Stimulated activated naive CD4-positive, alpha-beta T cell (primary cell): ENCODE measurements around the gene SSBP3.

Experiments used
- DNase-seq, 6 experiments: peaks; one replicate each; lab custom pipeline; 2025; lab: John Stamatoyannopoulos, UW

SSBP3 gene

DNA sequence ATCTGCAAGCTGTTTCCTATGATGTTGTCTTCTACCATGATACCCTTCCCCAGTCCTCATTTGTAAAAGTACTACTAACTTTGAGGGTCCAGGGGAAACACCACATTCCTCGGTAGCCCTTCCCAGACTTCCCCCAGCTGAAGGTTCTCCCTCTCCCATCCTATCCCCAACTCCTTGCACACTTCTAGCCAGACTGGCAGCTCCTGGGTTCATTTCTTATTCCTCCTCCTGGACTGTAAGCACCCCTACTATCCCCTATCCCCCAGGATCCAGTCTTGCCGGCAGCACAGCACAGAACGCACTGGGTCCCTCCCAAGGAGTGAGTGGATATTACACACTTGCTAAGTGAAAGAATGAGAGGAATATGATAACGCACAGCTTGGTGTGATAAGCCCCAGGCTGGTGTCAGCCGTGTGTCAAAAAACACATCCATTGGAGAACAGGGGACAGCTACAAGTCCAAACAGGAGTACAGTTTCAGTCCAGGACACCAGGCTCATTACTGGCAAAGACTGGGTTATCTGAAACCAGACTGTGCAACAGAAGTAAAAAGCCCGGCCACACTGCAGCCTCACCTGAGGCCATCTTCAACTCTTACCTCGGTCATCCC is 100.2 kb downstream of the SSBP3 start:
- DNase-seq = no peak

DNA sequence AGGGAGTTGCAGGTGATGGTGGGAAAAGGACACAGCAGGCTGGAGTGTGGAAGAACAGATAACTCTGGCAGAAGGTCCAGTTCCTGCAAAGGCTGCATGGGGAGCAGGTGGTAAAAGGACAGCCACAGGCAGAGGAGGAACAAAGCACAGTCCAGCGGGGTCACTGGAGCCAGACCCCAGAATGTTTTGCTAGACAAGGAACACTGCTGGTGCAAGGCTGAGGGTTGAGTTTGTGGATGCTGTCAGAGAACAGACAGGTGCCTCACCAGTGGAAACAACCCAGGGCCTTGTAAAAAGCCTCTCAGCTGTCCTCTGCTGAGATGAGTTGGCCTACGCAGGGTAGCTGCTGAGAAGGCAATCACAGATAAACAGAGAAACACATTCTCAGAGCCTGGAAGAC is 101.7 kb downstream of the SSBP3 start:
- no peak for DNase-seq

DNA sequence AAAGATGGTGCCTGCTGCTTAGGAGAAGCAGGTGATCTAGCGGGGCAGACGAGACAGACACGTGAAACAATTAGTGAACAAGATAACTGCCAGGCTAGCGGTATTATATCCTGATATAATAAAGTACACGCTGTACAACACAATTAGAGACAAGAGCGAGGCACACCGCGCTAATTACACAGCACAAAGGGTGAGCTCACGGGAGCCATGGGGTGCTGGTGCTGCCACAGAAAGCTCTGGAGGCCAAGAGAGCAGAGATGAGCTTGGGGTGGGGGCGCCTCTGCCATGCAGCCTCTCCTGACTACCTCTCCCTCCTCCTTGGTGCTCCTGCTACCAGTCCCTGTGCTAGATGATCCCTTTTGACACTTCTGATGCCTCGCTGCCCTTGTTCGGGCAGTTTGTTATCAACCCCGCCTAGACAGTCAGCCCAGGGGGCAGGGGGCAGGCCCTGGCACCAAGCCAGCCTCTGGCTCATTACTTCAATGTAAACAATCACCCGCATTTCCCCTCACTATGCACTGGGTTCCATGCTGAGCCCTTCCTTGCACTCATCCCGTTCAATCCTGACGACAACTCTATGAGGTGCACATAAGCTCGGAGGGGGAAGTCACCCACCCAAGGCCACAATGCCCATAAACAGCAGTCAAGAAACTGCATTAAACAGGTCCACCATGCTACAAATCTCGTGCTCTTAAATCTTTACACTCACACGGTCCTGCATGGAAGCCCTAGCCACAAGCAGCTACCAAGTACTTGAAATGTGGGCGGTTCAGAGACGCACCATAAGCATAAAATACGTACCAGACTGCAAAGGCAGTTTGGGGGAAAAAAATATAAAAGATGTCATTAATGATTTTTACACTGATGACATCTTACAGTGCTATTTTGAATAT is 103.0 kb downstream of the SSBP3 start:
- no peak for DNase-seq

DNA sequence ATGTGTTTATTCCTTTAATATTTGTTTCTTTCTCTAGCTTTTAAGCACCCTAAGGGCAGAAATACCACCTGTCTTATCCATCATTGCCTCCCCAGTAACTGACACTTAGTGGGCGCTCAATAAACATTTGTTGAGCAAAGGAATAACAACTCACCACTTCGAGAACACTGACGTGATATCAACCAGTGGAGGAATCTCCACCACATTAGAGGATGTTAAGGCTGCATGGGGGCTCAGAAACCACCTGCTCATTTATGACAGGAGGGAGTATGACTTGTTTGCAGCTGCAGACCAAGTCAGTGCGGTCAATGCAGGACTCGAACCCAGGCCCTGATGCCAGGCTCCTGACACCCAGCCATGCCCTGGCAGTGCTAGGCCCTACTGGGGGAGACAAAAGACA is 103.6 kb downstream of the SSBP3 start:
- no peak for DNase-seq

DNA sequence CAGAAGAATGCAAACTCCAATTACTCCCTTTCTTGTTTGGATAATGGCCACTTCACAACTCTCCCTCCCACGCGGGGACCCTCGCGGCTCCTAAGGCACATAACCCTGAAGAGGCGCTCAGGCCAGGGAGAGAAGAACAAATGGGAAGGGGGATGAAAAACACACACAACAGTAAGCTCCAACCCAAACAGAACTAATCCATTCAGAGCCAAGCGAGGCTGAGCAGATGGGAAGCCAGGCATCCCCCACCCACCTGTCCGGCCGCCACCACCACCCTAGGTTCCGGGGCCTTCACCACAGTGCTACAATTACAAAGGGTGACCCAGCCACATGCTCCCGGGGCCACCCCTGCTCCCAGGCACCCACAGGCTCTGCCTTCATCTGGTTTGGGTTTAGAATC is 104.7 kb downstream of the SSBP3 start:
- no peak for DNase-seq

DNA sequence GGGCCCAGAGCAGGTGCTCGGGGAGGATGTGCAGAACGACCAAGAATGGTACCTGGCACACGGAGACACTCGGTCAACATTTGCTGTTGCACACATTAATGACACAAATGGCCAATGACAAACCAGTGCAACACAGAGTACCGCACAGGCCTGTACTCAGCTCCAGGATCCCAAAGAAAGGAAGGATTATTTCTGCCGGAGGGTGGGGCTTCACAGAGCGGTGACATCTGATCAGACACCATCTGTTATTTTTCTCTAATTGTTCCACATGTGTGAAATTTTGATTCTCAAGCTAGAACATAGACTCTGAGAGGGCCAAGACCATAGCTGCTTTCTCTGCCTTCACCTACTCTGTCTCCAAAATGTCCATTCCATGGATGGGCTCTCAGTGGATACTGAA is 105.8 kb downstream of the SSBP3 start:
- DNase-seq = no peak

DNA sequence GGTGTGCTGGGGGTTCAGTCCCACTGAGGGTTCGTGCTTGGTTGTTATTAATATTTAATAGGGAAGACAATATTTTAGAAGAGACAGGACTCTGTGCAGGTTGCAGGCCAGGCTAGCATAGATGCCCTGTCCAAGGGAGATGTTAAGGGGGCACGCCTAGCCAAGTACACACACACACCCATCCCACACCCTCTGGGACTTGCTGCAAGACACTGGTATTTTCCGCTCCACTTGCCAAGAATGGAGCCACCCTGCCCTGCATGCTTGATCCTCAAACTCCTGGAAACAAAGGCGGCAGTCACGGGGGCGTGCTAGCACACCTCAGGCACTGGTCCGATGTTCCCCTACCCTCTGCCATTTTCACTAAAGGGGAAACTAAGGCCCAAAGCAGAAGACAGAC is 107.2 kb downstream of the SSBP3 start:
- DNase-seq = no peak

DNA sequence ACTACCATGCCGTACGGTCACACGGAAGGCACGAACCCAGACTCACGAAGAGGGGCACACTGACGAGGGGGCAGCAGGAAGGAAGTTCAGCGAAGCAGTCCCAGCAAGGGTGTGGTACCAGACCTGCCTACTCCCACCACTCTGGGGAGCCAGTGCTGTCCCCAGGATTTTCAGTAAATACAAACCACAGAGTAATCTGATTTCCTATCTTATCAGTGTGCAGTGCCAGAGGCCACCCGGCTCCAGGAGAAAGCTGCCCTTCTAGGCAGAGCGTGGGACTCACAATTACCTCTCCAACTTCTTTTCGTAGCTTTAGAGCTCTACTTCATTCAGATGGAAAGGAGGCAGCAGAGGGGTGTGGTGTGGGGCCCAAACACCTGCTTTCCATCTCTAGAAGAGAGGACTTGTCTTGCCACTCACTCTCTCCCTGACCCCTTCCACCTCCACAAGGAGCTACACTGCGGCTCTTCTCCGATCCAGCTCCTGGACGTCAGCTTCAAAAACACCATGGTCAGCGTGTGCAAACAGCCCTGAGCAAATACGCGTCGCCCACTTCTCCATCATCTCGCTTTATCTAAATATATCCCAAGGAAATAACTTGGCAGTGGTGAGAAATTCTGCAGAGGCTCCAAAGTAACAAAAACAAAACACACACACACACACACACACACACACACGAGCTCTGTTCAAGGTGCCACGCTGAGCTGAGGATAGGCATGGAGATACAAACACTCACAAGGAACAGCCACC is 107.7 kb downstream of the SSBP3 start:
- DNase-seq = peak in 1 of 6 experiments; percentile 17

DNA sequence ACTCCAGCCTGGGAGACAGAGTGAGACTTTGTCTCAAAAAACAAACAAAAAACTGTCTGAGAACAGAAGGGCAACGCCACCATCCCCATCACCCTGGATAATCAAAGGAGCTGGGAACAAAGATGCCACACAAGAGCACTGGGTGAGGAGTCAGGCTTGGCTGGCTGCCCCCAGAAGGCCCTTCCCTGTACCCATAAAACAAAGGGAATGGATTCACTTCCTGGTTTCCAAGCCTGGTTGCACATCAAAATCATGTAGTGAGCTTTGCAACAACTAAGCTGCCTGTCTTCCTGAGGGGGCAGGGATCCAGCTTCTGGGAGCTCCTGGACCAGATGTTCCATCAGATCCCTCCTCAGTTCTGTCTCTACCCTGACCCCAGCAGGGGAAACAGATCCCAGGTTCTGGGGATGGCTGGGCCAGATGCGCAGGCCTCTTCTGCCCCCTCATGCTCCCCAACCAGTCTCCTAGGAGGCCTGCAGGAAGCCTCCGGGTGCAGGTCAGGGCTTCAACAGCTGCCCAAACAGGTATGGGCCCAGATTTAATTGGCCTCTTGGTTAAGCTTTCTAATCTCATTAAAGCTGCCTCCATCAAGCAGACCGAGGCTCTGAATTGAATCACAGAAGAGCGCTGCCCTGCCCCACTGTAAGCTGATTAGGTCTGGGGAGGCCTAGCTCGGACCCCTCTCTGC is 108.5 kb downstream of the SSBP3 start:
- DNase-seq = no peak

DNA sequence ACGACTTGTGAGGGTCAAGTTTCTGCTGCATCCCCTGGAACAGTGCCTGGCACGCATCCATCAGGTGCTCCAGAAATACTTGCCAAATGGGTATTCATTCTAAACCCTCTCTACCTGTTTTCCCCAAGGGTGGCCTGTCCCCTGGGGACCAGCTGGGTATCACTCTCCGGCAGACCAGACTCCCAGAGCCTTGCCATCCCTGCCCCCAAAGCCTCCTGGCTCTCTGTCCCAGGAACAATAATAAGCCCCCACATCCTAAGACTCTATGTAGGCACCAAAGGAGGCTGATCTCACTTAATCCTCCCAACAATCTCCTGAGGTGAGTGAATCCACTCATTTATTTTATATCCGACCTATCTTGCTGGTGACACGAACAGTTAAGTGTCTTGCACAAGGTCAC is 109.5 kb downstream of the SSBP3 start:
- no peak for DNase-seq

DNA sequence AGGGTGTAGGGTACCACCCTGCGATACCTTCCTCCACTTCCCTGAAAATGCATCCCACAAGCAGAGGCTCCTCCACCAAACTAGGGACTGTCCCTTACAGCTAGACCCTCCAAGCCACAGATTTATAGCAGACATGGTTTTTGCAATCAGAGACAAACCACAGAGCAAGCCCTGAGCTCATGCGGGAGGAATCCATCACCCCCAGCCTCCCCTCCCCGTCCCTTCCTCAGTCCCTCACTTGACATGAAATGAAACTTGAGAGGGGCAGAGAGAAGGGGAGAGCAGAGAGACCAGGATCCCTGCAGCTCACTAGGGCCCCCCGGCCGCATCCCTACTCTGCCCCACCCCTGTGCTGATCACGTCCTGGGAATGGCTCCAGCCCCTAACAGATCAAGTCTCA is 111.3 kb downstream of the SSBP3 start:
- DNase-seq = no peak

DNA sequence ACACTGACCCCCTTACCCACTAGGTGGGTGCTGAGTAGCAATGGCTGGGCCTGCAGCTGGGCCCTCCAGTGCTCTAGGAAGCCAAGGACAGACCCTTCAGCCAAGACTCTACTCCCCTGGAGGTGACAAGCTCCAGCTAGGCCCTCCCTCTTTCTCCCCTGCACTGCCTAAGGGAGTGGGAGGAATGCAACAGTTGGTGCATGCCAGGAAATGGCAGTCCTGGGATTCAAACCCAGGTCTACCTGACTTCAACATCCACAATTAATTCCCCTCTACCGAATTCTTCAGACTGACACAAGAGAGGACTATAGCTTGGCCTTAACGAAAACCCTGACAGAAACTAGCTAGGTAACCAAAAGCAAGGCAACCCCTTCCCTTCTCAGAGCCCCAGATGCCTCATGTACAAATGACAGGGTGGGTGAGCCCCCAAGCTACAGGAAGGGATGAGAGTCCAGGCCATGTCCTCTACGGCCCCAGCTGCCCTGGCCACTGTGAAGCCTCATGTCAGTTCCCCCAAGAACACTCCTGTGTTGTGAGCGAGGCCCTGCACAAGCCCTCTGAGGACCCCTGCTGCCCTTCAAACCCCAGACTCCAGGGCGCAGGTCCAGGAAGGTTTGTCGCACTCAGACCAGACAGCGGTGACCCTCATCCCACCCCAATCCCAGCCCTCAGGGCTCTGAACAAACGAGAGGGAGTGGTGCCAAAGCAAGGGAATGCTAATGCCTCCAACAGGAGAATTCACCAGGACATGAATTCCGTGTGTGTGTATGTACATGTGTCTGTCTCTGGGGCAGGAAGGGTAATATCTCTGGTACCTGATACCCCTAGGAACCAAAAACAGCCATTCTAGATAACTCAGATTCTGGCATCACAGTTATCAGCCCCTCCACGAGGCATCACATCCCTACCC is 113.9 kb downstream of the SSBP3 start:
- DNase-seq = no peak

DNA sequence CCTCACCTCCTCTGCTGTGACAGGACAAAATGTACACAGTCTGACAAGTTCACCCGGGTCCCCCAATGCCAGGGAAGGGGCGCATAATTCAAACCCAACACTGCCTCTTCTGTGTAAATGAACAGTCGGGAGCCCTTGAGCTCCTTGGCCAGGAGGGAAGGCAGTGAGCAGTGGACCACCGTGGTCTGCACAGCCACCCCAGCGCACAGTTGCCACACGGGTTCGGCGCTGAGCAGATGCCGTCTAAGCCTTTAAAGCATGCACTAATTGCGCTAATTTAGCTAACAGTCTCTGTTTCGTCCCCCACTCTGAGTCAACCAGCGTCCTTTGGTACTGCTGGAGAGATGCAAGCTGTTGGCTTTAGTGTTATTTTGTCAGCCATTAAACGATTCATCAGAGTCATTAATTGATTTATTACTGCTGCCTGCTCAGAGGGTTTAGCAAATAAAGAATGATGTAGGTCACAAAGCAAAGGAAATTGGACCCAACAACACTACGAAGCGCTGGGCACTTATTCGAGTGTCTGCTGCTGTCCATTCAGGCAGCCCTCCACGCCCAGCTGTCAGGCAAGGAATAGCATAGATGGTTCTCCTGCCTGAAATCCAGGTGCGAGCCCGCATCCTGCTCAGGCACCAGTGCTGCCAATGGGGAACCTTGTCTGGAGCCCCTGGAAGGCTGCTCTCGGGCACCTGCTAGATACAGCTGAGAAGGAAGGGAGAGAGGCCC is 114.8 kb downstream of the SSBP3 start:
- DNase-seq = no peak

DNA sequence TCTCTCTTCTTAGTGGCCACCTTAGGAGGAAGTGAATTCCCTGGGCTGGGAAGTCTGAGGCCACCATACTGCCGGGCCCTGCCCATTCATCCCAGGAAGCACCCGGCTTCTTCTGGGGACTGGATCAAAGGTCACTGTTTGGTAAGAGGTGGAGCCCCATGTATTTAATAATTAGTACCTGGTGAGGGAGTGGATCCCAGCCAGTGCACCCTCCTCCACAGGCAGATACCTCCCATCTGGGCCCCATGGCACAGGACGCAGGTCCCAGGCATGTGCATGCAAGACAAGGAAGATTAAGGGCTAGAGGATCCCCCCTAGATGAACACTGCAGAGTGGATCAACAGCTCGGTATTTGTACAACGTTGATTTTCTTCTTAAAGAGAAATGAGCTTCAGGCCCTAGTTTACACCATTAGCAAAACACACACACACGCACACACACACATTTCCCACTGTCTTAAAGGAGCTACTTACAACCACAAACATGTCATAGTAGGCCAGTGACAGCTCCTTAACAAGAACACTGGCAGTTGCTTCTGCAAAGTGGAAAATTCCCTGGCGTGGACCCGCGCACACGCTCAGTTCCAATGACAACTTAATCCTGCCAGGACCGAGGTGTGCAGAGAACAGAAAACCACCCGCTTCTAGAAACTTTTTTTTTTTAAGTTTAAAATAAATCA is 115.5 kb downstream of the SSBP3 start:
- DNase-seq = peak in 3 of 6 experiments; percentile 12 to 47 (median 29)

DNA sequence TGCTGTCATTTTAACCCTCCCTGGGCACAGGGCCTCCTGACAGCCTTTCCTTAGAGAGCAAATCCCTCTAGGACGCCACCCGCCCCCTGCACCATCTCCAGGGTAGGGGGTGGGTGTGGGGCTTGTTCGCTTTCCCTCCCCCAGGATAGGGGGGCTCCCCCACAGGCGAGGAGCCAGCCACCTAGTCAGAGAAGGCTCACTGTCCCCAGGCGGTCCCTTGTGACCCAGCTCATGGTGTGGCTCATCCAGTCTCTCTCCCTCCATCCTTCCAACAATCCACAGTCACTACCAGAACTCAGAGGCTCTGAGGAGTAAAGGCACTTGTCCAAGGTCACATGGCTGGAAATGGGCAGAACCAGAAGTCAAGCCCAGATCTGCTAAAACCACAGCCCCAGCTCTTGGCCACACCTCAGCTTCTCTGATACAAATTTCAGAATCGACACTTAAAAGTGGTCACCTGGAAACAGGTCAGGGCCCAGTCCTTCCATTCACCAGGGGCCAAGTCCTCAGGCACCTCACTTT is 116.4 kb downstream of the SSBP3 start:
- no peak for DNase-seq

DNA sequence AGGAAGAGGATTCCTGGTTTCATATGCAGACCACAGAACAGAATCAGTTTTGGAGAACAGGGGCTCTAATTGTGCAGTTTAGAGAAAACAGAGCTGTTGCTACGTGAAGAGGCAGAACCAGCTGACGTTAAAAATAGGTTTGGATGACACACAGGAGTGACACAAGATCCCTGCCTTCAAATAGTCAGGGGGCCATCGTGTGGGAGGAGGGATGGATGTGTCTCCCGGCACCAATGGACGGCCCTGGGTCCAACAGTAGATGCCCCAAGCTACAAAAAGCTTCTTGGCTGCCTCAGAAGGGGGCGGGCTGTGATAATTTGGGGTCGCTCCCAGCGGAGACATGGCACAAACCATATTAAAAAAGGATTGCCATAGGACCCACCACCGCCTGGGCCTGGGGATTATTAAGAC is 118.4 kb downstream of the SSBP3 start:
- no peak for DNase-seq

DNA sequence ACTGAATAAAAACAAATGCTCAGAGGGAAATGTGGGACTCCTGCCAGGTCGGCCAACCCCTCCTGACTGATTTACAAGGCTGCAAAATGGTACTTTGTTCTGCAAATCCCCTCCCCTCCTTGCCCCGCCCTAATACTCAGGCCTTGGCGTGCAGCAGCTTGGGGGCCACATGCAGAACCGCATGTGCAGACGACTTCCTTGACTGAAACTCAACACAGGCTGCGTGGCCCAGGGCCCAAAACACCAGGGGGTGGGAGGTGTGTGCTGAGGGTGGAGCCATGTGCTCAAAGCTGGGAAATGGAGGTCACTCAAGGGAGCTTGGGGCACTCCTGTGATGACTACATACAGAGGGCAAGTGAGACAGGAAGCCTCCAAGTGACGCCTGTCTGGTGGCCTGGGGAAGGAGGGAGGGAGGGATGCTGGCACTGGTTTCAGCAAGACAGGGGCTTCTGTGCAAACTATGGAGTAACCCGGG is 119.0 kb downstream of the SSBP3 start:
- peak; percentile 42 to 71 (median 55) for DNase-seq

DNA sequence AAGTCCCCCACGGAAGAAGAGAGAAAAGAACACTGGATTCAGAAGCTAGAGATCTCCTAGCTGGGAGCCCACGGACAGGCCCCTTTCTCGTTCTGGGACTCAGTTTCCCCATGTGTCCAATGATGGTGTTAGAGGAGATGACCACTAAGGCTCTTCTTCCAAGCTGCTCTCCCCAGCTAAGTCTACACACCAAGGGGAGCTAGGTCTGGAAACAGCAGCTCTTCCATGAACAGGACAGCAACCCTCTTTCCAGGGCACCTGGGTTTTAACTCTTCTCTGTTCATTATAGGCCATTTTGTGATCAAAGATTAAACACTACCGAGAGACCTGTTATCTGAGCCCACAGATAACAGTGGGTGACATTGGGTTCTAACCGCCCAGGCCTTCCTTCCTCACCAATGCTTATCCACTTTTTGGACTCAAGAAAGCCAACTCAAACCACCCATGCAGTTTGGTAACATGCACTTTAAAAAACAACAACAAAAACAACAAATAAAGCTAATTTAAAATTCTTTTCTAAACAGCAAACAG is 120.3 kb downstream of the SSBP3 start:
- no peak for DNase-seq
